ENCODE measurements around the gene PRPH. TPM values are rescaled to one million over a fixed set of nuclear protein-coding genes. Genes with fewer than 3 reads are reported as not detected.

Gene PRPH
- total and polyA plus RNA-seq, 2 of the 8 experiments (the other 6 are each of a cell fraction or from before 2014, with no cell fraction given), result 0.79 to 1.4 TPM

DNA sequence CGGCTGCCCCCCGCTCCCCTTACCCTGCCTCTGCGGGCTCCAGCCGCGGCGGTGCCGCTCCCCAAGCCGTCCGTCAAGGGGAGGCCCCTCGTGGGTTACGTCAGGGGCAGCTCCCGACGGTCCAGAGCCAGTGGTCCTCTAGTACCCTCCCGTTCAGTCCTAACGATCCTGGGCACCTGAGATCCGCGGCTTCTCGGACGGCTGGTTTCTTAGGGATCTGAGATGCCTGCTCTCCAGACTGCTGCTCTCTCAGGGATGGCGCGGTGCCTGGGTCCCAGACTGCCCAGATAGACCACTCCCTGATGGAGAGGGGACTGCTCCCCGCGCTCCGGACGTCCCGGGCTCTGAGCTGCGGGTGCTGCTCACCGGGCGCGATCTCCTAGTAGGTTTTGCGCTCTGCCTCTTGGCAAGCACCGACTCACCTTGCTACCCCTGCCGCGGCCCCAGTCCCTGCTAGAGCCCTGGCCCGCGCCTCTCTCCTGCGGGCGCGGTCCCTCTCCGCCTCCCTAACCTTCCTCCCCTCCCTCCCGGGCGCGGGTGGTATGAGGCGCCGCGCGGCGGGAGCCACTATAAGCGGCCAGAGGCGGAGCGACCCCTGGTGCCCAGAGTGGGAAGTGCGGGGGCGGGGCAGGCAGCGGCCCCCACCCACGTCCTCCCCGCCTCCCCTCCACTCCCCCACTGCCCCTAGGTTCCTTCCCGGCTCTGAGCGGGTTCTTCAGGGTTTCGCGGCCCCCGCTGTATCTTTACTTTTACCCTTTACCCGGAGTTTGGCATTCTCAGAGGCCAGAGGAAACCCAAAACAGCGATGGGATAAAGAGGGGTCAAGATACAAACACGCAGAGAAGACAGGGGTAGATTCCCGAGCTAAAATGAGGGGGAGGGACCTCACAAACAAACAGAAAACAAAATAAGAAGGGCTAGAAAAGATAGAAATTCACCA, 42.0 kb downstream of the PRPH start, which contains the start of gene C1QL4 (continued):
- no peak for TF ChIP-seq PHF8 (conservative IDR thresholded peaks at IDR 0.05; ENCODE audit: low read depth, low read length)
- TF ChIP-seq RXRA (IDR thresholded peaks at IDR 0.05; ENCODE audit: insufficient read depth, low read depth, low read length), result no peak
- no peak for TF ChIP-seq RNF2 (IDR thresholded peaks at IDR 0.05; ENCODE audit: borderline replicate concordance, low read depth, low read length, missing control alignments, poor library complexity, severe bottlenecking)
- TF ChIP-seq, protein P1, sequence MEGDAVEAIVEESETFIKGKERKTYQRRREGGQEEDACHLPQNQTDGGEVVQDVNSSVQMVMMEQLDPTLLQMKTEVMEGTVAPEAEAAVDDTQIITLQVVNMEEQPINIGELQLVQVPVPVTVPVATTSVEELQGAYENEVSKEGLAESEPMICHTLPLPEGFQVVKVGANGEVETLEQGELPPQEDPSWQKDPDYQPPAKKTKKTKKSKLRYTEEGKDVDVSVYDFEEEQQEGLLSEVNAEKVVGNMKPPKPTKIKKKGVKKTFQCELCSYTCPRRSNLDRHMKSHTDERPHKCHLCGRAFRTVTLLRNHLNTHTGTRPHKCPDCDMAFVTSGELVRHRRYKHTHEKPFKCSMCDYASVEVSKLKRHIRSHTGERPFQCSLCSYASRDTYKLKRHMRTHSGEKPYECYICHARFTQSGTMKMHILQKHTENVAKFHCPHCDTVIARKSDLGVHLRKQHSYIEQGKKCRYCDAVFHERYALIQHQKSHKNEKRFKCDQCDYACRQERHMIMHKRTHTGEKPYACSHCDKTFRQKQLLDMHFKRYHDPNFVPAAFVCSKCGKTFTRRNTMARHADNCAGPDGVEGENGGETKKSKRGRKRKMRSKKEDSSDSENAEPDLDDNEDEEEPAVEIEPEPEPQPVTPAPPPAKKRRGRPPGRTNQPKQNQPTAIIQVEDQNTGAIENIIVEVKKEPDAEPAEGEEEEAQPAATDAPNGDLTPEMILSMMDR (IDR thresholded peaks at IDR 0.05; ENCODE audit: control extremely low read depth in 1 of 3, insufficient read depth in 1 of 3, low read depth in 1 of 3, low read length in 3 of 3), result peak; percentile 67 to 92 (median 89)
- TF ChIP-seq EZH2 (IDR thresholded peaks at IDR 0.05; ENCODE audit: low read depth, low read length, severe bottlenecking), result peak; percentile 31
- peak; percentile 22 to 49; a peak in 3 of 4 replicates for TF ChIP-seq RAD21 (IDR thresholded peaks at IDR 0.05 in 1 of 2, conservative IDR thresholded peaks at IDR 0.05 in 1 of 2; ENCODE audit: low read depth in 2 of 2, low read length in 2 of 2)
- TF ChIP-seq TAF1 (IDR thresholded peaks at IDR 0.05; ENCODE audit: low read depth, low read length), result peak; percentile 51; the same call in 1 of the 2 replicates
- no peak for TF ChIP-seq BACH1 (IDR thresholded peaks at IDR 0.05; ENCODE audit: low read length)
- no peak for TF ChIP-seq JUN (IDR thresholded peaks at IDR 0.05; ENCODE audit: low read depth, low read length)
- TF ChIP-seq SP1 (IDR thresholded peaks at IDR 0.05; ENCODE audit: low read depth, low read length), result no peak
- 0 out of 4 replicates have a peak, but pooled peaks have one; percentile 21 to 60 for TF ChIP-seq HDAC2 (IDR thresholded peaks at IDR 0.05; ENCODE audit: borderline replicate concordance in 1 of 2, low read depth in 2 of 2, low read length in 2 of 2)
- TF ChIP-seq EGR1 (IDR thresholded peaks at IDR 0.05; ENCODE audit: borderline replicate concordance, low read depth, low read length), result peak; percentile 91
- peak; percentile 65 for TF ChIP-seq CREB1 (IDR thresholded peaks at IDR 0.05)
- no peak for TF ChIP-seq TEAD4 (IDR thresholded peaks at IDR 0.05; ENCODE audit: low read depth, low read length)
- peak; percentile 87 for TF ChIP-seq SUZ12 (IDR thresholded peaks at IDR 0.05; ENCODE audit: low read length)

Data from H1 (cell line).